Globus pallidus (tissue), 1 donor: ENCODE data around the gene ANXA2R.
"Not testable (repeated sequence)": the region's sequence is repeated elsewhere in the genome, so short reads cannot be mapped to it uniquely, and the experiment has no call there.

Source experiments
- DNase-seq: peaks from one replicate; pipeline ENCODE4 v3.0.0-alpha.2; 2015; ENCODE audit warnings: low spot score

The ANXA2R gene

DNA sequence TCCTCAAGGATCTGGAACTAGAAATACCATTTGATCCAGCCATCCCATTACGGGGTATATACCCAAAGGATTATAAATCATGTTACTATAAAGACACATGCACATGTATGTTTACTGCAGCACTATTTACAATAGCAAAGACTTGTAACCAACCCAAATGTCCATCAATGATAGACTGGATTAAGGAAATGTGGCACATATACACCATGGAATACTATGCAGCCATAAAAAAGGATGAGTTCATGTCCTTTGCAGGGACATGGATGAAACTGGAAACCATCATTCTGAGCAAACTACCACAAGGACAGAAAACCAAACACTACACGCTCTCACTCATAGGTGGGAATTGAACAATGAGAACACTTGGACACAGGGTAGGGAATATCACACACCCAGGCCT is 19.9 kb upstream of the ANXA2R start:
- not testable (repeated sequence) for DNase-seq

DNA sequence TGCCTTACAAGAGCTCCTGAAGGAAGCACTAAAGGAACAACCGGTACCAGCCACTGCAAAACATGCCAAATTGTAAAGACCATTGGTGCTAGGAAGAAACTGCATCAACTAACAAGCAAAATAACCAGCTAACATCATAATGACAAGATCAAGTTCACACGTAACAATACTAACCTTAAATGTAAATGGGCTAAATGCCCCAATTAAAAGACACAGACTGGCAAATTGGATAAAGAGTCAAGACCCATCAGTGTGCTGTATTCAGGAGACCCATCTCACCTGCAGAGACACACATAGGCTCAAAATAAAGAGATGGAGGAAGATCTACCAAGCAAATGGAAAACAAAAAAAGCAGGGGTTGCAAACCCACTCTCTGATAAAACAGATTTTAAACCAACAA is 15.0 kb upstream of the ANXA2R start:
- not testable (repeated sequence) for DNase-seq

DNA sequence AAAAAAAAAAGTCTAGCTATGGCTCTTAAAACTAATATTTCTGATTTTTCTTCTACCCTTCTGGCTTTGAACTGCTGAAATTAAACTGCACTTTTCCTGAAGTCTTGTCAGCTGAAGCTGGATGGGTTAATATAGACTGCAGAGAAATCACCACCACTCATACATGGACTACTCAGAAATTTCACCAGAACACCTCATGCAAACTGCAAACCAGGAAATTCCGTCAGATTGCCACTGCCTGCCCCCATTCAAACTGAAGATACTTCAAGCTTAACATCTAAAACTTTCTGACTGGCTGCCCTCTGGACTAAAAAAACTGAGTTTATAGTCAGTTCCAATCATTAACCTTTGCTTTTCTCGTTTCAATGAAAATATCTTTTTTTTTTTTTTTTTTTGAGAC is 11.6 kb upstream of the ANXA2R start:
- DNase-seq = no peak

DNA sequence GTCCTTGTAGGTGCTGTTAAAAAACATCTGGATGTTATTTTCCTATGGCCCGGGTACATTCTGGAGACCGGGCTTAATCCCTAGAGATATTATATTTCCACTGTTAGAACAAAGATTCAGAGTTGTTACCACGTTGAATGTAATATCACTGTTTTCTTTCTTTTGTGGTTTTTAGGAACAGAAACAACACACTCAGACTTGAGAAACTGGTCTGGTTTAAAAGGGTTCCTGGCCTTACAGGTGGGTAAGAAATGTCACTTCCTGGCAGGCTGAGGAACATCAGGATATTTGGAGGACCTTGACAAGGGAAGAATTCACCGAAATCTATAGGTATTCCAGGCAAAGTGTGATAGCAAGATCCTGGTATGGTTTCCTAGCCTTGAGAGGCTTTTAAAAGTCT is 10.3 kb upstream of the ANXA2R start:
- no peak for DNase-seq

DNA sequence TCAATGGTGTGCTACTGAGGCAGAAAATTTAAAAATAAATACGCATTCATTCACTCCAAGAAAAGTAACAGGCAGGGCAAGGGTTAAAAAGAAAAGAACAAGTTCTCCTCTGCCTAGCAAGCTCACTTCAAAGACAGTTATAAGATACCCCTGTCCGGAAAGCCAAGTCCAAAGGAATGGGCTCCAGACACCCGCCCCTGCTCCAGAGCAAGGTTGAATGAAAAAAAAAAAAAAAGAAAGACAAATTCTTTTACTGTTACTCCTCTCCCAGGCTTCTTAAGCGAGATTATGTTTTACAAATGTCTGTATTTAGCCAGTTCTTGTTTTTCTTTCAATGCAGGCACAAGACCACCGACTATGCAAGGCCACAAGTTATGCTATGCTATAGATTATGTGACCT is 9.1 kb upstream of the ANXA2R start:
- no peak for DNase-seq

DNA sequence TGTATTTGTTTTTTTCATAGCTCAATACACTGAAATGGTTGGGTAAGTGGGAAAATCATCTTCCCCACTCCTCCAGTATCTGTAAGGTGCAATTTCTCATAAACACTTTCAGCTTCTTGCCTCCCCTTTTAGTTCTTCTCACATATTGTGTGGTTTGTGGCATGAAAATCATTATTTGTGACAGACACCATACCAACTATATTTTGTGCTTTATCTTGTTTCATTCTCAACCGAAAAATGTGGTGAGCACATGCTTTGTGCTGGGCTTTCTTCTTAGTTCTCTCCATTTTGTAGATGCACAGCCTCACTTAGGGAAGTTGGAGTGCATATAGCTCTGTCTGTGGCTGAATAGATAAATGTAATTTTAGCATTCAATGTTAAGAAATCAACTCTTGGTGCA is 6.4 kb upstream of the ANXA2R start:
- DNase-seq = no peak

DNA sequence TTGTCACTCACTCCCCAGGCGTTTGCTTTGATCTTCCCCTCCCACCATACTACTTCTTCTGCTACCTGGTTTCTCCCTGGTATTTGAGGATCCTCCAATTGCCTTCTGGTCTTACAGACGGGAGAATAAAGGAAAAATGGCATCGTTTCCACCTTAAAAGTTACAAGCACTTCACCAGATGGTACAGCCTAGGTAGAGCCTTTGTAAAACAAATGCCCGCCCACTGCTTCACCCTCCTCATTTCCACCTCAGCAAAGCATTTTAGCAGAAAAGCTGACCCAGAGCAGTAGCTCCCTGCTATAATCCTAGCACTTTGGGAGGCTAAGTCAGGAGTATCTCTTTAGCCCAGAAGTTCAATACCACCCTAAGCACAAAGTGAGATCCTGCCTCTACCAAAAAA is 5.1 kb upstream of the ANXA2R start:
- no peak for DNase-seq

GRCh38 chr5:43044181-43044914 is 4.2 kb upstream of the ANXA2R start:
- DNase-seq = no peak

DNA sequence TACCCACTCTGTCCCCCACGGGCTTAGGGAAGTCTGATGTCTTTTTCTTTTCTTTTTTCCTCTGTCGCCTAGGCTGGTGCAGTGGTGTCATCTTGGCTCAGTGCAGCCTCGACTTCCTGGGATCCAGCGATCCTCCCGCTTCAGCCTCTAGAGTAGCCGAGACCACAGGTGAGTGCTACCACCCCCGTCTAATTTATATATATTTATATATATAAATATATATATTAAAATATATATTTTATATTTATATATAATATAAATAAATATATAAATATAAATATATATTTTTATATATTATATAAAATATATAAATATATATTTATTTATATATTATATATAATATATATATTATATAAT is 3.3 kb upstream of the ANXA2R start:
- DNase-seq = no peak

DNA sequence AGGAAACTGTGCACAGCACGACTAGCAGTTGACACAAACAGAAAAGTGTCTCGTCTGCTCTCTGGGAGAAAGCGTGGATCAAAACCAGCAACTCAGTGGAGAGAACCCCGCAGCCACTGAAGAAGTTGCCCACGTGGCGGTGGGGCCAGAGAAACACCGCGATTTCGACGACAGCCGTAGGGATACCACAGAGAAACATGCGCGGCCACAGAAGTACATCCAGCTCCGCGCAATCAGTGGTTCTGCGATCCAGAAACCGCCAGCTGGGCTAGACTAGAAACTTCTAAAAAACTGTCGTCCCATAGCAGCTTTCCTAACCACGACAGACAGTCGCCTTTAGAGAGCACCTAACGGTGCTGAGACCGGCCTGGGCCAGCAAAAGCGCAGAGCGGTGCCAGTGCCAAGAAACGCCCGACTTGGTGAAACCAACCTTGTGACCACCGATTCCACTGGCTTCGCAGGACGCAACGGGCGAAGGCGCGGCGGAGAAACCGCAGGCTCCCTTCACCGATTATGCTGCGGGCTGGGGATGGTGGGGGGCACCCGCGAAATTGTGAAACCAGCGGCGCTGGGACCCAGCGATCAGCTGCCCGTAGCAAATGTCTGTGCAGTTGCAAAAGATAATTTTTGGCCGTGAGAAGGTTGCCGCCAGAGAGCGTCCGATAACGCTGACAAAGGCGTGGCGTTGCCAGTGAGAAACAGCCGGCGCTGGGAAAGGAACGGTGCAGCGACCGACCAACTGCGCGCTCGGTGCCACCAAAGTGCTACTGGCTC is 2.7 kb upstream of the ANXA2R start:
- DNase-seq = peak; percentile 77

- peak; percentile 82 for DNase-seq
These were observed 2.1 kb upstream of the ANXA2R start for GRCh38 chr5:43042176-43042625.

- DNase-seq = peak; percentile 78
These were observed 1.6 kb upstream of the ANXA2R start for GRCh38 chr5:43041669-43042175.

DNA sequence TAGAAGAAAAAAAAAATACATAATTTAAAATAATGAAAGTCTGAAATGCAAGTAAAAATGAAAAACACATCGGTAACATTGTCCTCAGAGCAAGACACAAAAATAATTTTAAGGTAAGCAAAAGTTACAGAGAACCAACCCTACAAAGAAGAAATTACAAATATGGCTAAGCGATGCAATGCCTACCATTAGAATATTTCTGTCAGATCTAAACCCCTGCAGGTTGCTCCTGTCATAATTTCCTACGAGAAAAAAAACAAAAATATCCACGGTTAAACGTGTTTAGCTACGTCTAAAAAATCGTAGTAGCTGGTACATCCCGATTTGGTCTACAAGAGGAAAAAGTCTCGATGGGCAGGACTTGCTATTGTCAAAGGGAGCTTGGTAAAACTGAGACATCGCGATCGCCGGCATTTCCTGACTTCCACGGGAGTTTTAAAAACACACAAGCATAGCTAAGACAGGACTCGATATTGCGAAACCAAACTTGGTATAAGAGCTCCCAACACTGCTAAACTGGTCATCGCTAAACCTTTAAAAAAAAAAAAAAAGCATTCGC is 1.1 kb upstream of the ANXA2R start:
- peak; percentile 70 for DNase-seq

GRCh38 chr5:43039471-43040286 is 440 bp downstream of the ANXA2R start:
- no peak for DNase-seq

- DNase-seq = no peak
These were observed 1.0 kb downstream of the ANXA2R start for GRCh38 chr5:43039152-43039470.

GRCh38 chr5:43038496-43038989 is 1.6 kb downstream of the ANXA2R start:
- DNase-seq = no peak

DNA sequence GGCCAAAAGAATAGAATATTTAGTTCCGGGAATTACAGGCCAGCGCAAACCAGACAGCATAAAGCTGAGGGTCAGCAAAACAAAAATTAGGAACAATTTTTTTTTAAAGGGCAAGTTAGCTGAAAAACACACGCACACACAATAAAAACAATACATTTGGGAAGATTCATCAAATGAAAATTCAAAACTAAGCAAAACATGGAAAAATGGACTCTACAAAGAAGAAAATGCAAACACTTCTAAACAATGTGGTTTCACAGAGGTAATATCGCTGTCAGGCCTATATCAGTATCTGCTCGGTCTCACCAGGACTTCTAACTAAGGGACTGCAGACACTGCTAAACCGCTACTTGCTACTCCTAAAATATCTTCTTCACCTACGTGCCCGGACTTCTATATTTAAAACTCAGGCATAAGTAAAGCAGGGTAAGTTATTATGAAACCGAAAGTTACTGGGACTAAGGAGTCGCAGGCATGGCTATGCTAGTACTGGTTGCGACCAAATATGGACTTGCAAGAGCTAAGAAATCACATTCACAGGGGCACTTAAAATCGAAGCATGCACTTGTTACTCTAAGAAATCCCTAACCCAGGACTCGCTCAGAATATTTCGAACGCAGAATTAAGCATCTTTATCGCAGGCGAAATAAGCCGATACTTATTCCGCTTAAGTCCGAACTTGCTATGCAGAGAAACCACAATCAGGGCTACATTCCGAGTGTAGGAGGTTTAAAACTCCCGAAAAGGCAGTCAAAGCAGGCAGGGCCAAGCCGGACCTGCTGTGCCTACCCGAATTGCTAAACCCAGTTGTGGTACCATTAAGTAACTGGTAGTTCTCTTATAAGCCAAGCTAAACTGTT is 2.3 kb downstream of the ANXA2R start:
- DNase-seq = no peak

- no peak for DNase-seq
These were observed 3.1 kb downstream of the ANXA2R start for GRCh38 chr5:43036856-43037635.

- DNase-seq = no peak
These were observed 3.7 kb downstream of the ANXA2R start for GRCh38 chr5:43036409-43036808.

GRCh38 chr5:43034591-43034968 is 5.5 kb downstream of the ANXA2R start:
- DNase-seq = no peak
